NCI-H1417 treated with DMSO at 0.1 percent for 48 hours (cell line): ENCODE data around the gene IGSF1.
"Not testable (repeated sequence)": the region's sequence is repeated elsewhere in the genome, so short reads cannot be mapped to it uniquely, and the experiment has no call there.

Experiments
- DNase-seq: peaks from one replicate; lab custom pipeline; 2025; lab: John Stamatoyannopoulos, UW

The IGSF1 gene

DNA sequence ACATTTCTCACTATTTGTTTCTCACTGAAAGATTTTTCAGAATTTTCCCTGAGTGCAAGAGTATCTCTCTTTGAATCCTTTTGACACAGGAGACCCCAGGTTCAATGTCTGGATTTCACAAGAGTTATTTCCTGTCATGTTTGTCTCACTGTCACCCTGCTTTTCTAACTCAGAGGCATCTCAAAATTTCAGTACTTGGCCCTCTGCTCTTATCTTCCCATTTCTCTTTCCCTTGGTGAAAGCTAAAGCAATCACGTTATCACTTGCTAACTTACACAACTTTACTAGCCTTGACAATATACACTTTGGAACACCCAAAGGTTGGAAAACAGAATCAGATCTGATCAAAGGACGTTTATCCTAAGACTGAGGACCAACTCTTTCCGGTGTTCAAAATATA is 17.3 kb downstream of the IGSF1 start:
- no peak for DNase-seq

DNA sequence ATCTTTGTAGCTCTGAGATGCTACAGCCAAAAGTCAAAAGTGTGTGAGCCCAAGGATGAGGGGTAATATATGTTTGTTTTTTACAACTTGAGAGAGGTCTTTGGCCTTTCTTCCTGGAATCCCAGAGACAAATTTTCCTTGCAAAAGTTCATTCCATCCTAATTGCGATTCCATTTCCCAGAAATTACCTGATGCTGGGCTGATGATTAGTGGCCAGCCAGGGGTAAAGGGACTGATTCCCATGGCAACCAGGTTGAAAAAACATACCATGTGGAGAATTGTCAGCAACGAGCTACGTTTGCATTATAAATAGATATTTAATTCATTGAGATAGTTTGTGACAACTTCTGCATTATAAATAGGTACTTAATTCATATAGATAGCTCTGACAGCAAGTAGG is 17.8 kb downstream of the IGSF1 start:
- no peak for DNase-seq

GRCh38 chrX:131270080-131270479 is 19.0 kb downstream of the IGSF1 start:
- DNase-seq, result no peak

GRCh38 chrX:131264665-131265064 is 24.4 kb downstream of the IGSF1 start:
- DNase-seq, result no peak

GRCh38 chrX:131264053-131264452 is 25.1 kb downstream of the IGSF1 start:
- no peak for DNase-seq

- DNase-seq, result no peak
Observed at GRCh38 chrX:131262738-131263679, 26.1 kb downstream of the IGSF1 start.

GRCh38 chrX:131262200-131262599 is 26.9 kb downstream of the IGSF1 start:
- no peak for DNase-seq

DNA sequence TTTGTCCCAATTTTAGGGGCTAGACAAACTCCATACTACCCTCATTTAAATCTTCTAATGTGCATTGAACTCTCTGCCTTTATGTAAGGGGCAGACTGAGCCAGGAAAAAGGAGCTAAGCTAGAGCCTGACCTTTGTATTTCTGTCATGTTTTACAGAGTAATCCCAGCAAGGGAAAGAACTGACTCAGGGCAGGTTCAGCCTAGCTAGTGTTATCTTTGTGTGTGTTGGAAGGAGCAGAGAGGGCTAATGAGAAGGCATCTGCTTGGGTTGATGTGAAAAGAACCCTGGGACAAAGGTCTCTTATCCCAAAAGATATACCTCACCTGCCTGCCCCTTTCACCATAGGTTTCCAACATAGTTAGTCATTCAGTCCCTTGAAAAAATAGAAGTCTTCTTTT is 31.7 kb downstream of the IGSF1 start:
- DNase-seq, result no peak

- not testable (repeated sequence) for DNase-seq
Observed at GRCh38 chrX:131250984-131251738, 37.9 kb downstream of the IGSF1 start.

- no peak for DNase-seq
Observed at GRCh38 chrX:131239057-131239456, 50.0 kb downstream of the IGSF1 start.

DNA sequence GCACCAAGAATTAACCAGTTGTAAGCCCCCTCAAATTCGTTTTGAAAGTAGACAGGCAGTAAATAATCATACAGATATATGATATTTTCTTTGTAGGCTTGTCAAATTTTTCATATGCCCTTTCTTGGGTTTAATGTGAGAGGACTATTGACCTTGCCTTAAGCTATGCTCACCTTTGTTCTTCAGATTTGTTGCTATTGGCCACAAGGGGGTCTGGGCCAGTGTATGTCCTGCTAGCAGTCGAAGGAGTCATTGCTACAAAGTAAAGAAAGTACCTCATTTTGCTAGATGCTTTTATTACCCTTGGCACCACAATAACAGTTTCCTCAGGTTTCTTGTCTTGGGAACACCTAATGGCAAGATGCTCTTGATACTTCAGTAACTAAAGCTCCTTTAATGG is 51.7 kb downstream of the IGSF1 start:
- DNase-seq, result no peak

- DNase-seq, result no peak
Observed at GRCh38 chrX:131235768-131236545, 53.1 kb downstream of the IGSF1 start.

DNA sequence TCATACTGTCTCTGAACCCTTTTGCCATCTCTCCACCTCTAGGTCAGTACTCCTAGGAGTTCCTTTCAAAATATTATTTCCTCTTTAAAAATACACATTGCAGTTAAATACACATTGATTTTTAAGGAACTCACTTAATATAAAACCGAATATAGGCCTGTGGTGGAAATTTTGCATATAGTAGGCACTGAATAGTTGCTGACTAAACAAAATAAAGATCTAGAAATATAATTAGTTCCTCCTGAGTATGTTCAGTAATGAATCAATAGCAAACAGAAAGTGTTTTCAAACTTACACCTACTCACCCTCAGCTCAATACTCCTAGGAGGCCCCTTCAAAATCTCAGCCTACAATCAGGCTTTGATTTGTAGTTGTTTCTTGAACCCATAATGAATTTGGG is 61.5 kb downstream of the IGSF1 start:
- DNase-seq, result no peak

- DNase-seq, result no peak
Observed at GRCh38 chrX:131226591-131226990, 62.5 kb downstream of the IGSF1 start.

GRCh38 chrX:131225078-131225477 is 64.0 kb downstream of the IGSF1 start:
- no peak for DNase-seq
